Effector CD8-positive, alpha-beta T cell (primary cell): ENCODE measurements around the gene SMIM32.

ENCODE experiments used
- DNase-seq: peaks from one replicate; lab custom pipeline; 2025; lab: John Stamatoyannopoulos, UW

SMIM32 gene

DNA sequence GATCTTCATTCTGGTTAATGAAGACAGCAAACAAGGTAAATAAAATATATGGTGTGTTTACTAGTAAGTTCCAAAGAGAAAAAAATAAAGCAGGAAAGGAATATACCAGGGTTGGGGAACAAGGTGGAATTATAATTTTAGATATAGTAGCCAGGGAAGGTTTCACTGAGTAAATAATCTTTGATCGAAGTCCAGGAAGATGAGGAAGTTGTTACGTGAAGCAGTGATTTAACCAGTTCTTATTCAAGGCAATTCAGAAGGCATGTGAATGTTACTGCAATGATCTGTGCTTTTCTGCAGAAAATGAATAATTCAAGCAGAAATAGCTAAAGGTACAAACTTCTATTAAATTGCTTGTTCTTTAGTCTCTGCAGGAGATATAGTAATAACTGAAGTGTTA lies 6.2 kb downstream of the SMIM32 start:
- no peak for DNase-seq

GRCh38 chr5:136185974-136186665 lies 6.8 kb downstream of the SMIM32 start:
- DNase-seq = no peak

DNA sequence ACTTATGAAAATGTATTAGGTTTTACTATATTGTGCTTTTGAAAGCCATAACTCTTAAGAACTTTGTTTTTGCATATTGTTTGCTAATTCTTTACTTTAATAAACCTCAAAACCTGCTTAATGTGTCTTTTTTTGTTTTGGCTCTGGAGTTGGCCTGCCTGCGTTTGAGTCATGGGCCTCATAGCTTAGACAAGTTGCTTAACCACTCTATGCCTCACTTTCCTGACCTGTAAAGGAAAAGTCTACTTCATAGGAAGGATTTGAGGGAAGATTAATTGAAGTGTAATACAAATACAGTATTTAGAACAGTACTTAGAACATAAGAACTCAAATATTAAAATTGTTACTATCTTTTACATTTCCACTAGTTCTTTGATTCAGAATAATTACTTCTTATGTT lies 10.3 kb downstream of the SMIM32 start:
- DNase-seq = no peak

- no peak for DNase-seq
Measured at GRCh38 chr5:136174021-136174659, 18.8 kb downstream of the SMIM32 start.

GRCh38 chr5:136169218-136169617 lies 23.7 kb downstream of the SMIM32 start:
- no peak for DNase-seq

DNA sequence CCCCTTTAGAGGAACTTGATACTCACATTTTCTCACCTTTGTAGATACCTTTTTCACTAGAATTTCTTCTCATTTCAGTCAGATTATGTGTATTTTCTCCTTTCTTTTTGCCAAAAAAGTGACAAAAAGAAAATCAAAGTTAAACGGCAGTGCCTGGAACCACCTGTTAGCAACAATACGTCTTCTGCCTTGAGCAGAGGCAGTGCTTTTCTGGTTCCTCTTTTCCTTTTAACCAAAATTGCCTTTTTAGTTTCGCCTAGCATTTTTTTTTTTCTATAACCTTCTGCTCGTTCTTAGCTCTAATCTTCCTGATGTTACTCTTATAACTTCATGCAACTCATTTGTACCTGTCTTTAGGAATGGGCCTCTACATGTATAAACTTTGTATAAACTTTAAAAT lies 26.1 kb downstream of the SMIM32 start:
- DNase-seq = no peak

DNA sequence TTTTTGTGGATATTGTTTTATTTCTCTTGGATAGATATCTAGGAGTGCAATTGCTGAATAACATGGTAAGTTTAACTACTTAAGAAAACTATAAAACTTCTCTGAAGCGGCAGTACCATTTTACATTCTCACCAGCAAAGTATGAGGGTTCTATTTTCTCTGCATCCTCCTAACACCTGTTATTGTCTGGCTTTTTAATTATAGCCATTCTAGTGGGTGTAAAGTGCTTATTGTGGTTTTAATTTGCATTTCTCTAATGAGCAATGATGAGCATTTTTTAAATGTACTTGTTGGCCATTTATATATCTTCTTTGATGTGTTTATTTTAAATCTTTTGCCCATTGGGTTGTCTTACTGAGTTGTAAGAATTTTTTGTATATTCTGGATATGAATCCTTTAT lies 28.7 kb downstream of the SMIM32 start:
- DNase-seq = no peak

DNA sequence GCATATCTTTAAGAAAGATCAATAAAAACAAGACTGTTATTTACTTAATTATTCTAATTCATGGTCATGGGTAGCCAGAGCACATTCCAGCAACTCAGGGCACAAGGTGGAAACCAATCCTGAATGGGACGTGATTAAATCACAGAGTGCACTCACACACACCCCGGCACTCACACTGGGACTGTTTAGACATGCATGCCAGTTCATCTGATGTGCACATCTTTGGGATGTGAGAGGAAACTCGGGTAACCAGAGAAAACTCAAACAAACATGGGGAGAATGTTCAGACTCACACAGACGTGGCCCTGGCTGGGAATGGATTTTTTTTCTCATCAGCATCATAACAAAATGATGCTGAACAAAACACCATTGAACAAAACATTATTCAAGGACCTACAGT lies 31.0 kb downstream of the SMIM32 start:
- no peak for DNase-seq

- no peak for DNase-seq
Measured at GRCh38 chr5:136159457-136159856, 33.5 kb downstream of the SMIM32 start.

GRCh38 chr5:136157514-136157913 lies 35.4 kb downstream of the SMIM32 start:
- DNase-seq = no peak

DNA sequence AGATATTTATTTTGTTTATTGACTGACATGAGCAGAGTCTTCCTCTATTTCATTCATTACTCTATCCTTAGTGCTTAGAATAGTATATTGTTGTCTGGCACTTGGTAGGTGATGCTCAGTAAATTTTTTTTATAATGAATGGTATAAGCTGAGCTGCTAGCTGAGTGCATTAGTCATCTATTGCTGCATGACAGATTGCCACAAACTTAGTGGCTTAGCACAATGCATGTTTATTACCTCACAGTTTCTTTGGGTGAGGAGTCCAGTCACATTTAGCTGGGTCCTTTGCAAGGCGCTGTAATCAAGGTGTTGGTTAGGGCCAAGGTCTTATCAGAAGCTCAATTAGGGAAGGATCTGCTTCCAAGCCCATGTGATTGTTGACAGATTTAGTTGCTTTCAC lies 37.2 kb downstream of the SMIM32 start:
- no peak for DNase-seq

- no peak for DNase-seq
Measured at GRCh38 chr5:136155078-136155477, 37.9 kb downstream of the SMIM32 start.

GRCh38 chr5:136153581-136154236 lies 39.3 kb downstream of the SMIM32 start:
- no peak for DNase-seq

DNA sequence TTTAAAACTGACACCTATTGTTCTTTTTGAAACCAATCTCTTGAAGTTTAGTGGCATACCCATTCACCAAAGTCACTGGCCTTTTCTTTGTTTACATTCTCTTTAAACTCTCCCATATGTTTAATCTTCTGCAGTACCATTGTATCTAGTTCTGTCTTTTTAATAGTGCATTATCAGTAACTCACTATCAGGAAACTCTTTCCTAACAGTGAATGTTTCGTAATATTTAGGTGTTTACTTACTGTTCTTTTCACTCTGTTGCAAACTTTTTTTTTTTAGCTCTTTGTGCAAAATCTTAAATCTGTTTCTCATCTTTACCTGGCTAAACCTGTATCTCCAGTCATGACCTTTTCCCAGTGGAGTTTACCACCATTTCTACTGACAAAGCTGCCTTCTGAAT lies 43.1 kb downstream of the SMIM32 start:
- DNase-seq = no peak

GRCh38 chr5:136147632-136148031 lies 45.3 kb downstream of the SMIM32 start:
- no peak for DNase-seq

GRCh38 chr5:136146201-136146600 lies 46.8 kb downstream of the SMIM32 start:
- no peak for DNase-seq

GRCh38 chr5:136145030-136145429 lies 47.9 kb downstream of the SMIM32 start:
- DNase-seq = no peak

DNA sequence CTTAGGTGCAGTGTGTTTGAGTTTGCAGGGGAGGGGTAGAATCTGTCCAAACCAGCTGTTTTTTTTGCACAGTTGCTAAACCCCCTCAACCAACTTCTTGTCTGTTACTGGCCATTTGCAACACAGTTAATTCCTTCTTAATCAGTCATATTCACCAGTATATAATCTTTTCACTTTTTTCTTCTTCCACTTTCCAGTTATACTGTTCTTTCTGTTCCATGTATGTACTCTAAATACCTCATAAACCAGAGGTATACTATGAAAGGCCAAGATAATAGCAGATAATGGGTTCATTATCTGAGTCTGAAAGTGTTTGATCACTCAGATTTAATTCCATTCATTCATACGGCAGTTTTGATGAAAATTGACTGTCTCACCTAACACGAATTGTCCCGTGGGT lies 49.2 kb downstream of the SMIM32 start:
- DNase-seq = no peak

DNA sequence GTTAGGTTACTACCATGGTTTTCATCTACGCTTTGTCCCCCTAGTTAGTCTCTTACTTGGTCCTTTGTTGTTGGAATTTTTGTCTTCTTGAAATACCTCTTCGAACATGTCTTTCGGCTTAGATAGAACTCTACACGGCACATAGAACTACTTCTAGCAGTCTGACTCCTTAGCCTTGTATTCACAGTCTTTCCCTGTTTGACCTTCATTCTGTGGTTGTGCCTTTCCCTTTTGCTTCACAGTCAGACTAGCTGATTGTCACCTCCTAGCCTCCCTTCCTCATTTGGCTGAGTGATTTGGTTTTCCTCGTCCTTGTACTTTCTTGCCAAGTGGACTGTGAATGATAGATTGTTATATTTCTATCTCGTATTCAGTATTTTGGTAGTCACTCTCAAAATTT lies 49.6 kb downstream of the SMIM32 start:
- no peak for DNase-seq

- no peak for DNase-seq
Measured at GRCh38 chr5:136141561-136141960, 51.4 kb downstream of the SMIM32 start.
